ENCODE measurements around the gene RNF225. TPM values are rescaled to one million over a fixed set of nuclear protein-coding genes. Genes with fewer than 3 reads are reported as not detected.
"Not testable (repeated sequence)": the region's sequence is repeated elsewhere in the genome, so short reads cannot be mapped to it uniquely, and the experiment has no call there.

The RNF225 gene
- total RNA-seq, 1 donor, result under 0.01 TPM

DNA sequence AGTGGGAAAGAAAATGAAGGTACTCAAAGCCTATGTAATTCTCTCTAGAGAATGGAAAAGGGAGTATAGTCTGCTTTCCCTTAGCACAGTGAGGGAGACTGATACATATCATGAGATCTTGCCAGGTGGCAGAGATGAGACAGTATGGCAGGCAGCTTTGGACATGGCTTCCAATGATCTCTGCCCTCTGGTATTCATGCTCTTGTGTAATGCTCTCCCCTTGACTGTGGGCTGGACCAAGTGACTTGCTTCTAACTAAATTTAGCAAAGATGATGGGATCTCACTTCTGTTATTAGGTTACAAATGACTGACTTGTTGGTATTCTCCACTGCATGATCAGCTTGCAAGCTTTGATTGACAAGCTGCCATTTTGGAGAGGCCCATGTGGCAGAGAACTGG lies 34.3 kb downstream of the RNF225 start:
- DNase-seq (ENCODE audit: low read depth), result no peak
- H3K4me3 ChIP-seq (ENCODE audit: low read depth, low read length), result no peak overlapping the region
- no peak for TF ChIP-seq CTCF (IDR thresholded peaks at IDR 0.05; ENCODE audit: insufficient read depth, low read depth, low read length)

GRCh38 chr19:58434217-58434616 lies 38.8 kb downstream of the RNF225 start:
- no peak overlapping the region for H3K4me3 ChIP-seq (ENCODE audit: low read depth, low read length)
- peak; percentile 17 for DNase-seq (ENCODE audit: low read depth)

GRCh38 chr19:58439576-58440554 lies 44.4 kb downstream of the RNF225 start, which contains the start of gene ZNF132:
ZNF132 (minus strand) TSS chr19:58440153; CDS start chr19:58439821, 332 bp downstream.
- peak within 1 kb of the TSS; percentile 72 for H3K4me3 ChIP-seq (ENCODE audit: low read depth, low read length)
- no peak for TF ChIP-seq CTCF (IDR thresholded peaks at IDR 0.05; ENCODE audit: insufficient read depth, low read depth, low read length)
- peak; percentile 100 for DNase-seq (ENCODE audit: low read depth)

More at GRCh38 chr19:58434217-58434616, 38.8 kb downstream of the RNF225 start:
- TF ChIP-seq CTCF (IDR thresholded peaks at IDR 0.05; ENCODE audit: insufficient read depth, low read depth, low read length), result no peak

DNA sequence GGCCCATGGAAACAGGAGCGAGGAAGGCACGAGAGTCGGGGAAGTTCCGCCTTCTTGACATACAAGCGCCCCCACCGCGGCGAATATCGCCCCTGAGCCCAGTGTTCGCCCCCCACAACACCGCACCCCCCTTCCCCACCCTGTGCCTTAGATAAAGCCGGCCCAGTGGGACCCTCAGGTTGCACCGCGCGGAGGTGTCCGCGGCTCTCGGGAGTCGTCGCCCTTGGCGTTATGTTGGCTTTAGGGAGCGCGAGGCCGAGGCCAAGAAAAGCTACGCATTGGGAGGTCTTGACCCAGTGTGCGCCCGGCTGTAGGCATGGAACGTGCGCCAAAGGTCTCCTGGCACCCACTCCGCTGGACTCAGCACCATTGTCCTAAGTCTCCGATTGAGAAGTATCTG lies 45.1 kb downstream of the RNF225 start:
- DNase-seq (ENCODE audit: low read depth), result no peak
- H3K4me3 ChIP-seq (ENCODE audit: low read depth, low read length), result peak overlapping the region; percentile 72
- no peak for TF ChIP-seq CTCF (IDR thresholded peaks at IDR 0.05; ENCODE audit: insufficient read depth, low read depth, low read length)

- H3K4me3 ChIP-seq (ENCODE audit: low read depth, low read length); DNase-seq (ENCODE audit: low read depth): not testable (repeated sequence)
Measured at GRCh38 chr19:58442986-58443385, 47.5 kb downstream of the RNF225 start.

Small RNA genes within 50 kb of the gene (small RNA-seq; reads per million reads assigned to genes)
- gene MIR4754, result not detected
- not detected for gene RNA5SP473

Other genes with a start within 250 kb of the RNF225 start
- gene ZNF329, start 244.9 kb upstream of the RNF225 start, total RNA-seq, result 9.7 and 14.2 TPM in 2 replicates
- 12.9 and 17.7 TPM in 2 replicates for gene ZNF274, start 212.6 kb upstream of the RNF225 start, total RNA-seq
- 26.7 and 47.5 TPM in 2 replicates for gene ZNF544, start 166.7 kb upstream of the RNF225 start, total RNA-seq
- gene ZNF8, start 116.7 kb upstream of the RNF225 start, total RNA-seq, result 6.4 and 9.5 TPM in 2 replicates
- gene ERVK3-1, start 90.3 kb upstream of the RNF225 start, total RNA-seq, result 30.6 and 34.5 TPM in 2 replicates
- gene ZSCAN22, start 68.7 kb upstream of the RNF225 start, total RNA-seq, result 2.6 and 3.0 TPM in 2 replicates
- gene A1BG, start 42.2 kb upstream of the RNF225 start, total RNA-seq, result 1.3 TPM in 2 replicates
- 0.32 and 0.86 TPM in 2 replicates for gene ZNF497, start 32.9 kb upstream of the RNF225 start, total RNA-seq
- 1.7 and 2.9 TPM in 2 replicates for gene ZNF837, start 14.6 kb upstream of the RNF225 start, total RNA-seq
- 1,142 and 1,183 TPM in 2 replicates for gene RPS5, start 8.4 kb upstream of the RNF225 start, total RNA-seq
- 18.4 and 26.3 TPM in 2 replicates for gene ZNF584, start 13.0 kb downstream of the RNF225 start, total RNA-seq
- gene ZNF132, start 44.5 kb downstream of the RNF225 start, total RNA-seq, result 8.7 and 11.7 TPM in 2 replicates
- gene ZNF324B, start 56.0 kb downstream of the RNF225 start, total RNA-seq, result 10.4 and 11.6 TPM in 2 replicates
- 16.8 and 17.4 TPM in 2 replicates for gene ZNF324, start 71.4 kb downstream of the RNF225 start, total RNA-seq
- gene ZNF446, start 80.7 kb downstream of the RNF225 start, total RNA-seq, result 7.3 and 8.7 TPM in 2 replicates
- 3.0 and 4.5 TPM in 2 replicates for gene SLC27A5, start 116.3 kb downstream of the RNF225 start, total RNA-seq
- 4.7 and 6.1 TPM in 2 replicates for gene ZBTB45, start 124.2 kb downstream of the RNF225 start, total RNA-seq
- 295 and 389 TPM in 2 replicates for gene TRIM28, start 148.4 kb downstream of the RNF225 start, total RNA-seq
- gene CHMP2A, start 159.4 kb downstream of the RNF225 start, total RNA-seq, result 111 and 120 TPM in 2 replicates
- gene UBE2M, start 163.0 kb downstream of the RNF225 start, total RNA-seq, result 78.3 and 81.6 TPM in 2 replicates
- gene MZF1, start 177.7 kb downstream of the RNF225 start, total RNA-seq, result 15.5 and 16.1 TPM in 2 replicates